BJ (cell line): Measurements from ENCODE around the gene TMEM161A. TPM values are rescaled to one million over a fixed set of nuclear protein-coding genes. Genes with fewer than 3 reads are reported as not detected.

ENCODE experiments used
- CTCF ChIA-PET: fragments of 350-600 bp; formaldehyde crosslinking; extraction: SDS; loops from one replicate; lab custom pipeline; 2021; ENCODE audit warnings: antibody characterized with exemption, inconsistent platforms; lab: Yijun Ruan, JAX
- POLR2A ChIA-PET: fragments of 300-600 bp; sonication (Branson Sonifier 250); formaldehyde crosslinking; extraction: SDS; loops from one replicate; lab custom pipeline; 2021; ENCODE audit warnings: antibody characterized with exemption; lab: Charles Lee
- DNase-seq: peaks from one replicate; pipeline ENCODE4 v3.0.0-alpha.2; 2011; ENCODE audit warnings: low read depth
- H3K27me3 ChIP-seq: 2 replicates; pipeline ENCODE4 v1.6.0; 2011; ENCODE audit warnings: low read length; ENCODE audit not compliant: control insufficient read depth, insufficient read depth
- H3K36me3 ChIP-seq: 2 replicates; pipeline ENCODE4 v1.5.1; 2011; ENCODE audit warnings: low read length; ENCODE audit not compliant: control insufficient read depth, insufficient read depth
- H3K4me3 ChIP-seq: 2 replicates; pipeline ENCODE4 v1.5.1; 2011; ENCODE audit warnings: low read depth, mild to moderate bottlenecking, control low read depth, low read length
- CTCF ChIP-seq: IDR thresholded peaks from 2 replicates; pipeline ENCODE4 v1.5.1; 2011; ENCODE audit warnings: low read depth, mild to moderate bottlenecking, control low read depth, inconsistent platforms, low read length, moderate library complexity; ENCODE audit not compliant: insufficient read depth
- polyA plus RNA-seq: library from polyadenylated mRNA; depleted of rRNA; stranded (reverse); fragments of >200 nt; gene quantifications from 2 replicates; pipeline ENCODE4 v1.2.3, GENCODE V29; 2011; rRNA removed

Gene TMEM161A
- polyA plus RNA-seq, 1 experiment, result 40.1 TPM

GRCh38 chr19:19076476-19076875 lies 61.8 kb downstream of the TMEM161A start:
- no peak for DNase-seq
- H3K27me3 ChIP-seq, result no peaks in the 10 kb centered on the region
- peaks cover 3% of the 10 kb centered on the region for H3K36me3 ChIP-seq
- ChIA-PET POLR2A (no interaction called here), CTCF (no interaction called here)
- no peak overlapping the region for H3K4me3 ChIP-seq
- no peak for TF ChIP-seq CTCF

- CTCF ChIA-PET, result no interaction called here
Measured at GRCh38 chr19:19075126-19075525, 63.2 kb downstream of the TMEM161A start.

GRCh38 chr19:19074196-19074882 lies 63.9 kb downstream of the TMEM161A start:
- Histone ChIP-seq H3K27me3 (no peaks in the 10 kb centered on the region), H3K36me3 (peaks cover 3% of the 10 kb centered on the region), H3K4me3 (no peak overlapping the region)
- no peak for DNase-seq
- CTCF ChIA-PET, result interaction anchor here (1.5 kb wide), 1 partner anchor 22 kb away, joined by 3 read pairs; no protein-coding TSS in a partner anchor
- no peak for TF ChIP-seq CTCF
- POLR2A ChIA-PET, result no interaction called here

More at GRCh38 chr19:19075126-19075525, 63.2 kb downstream of the TMEM161A start:
- POLR2A ChIA-PET, result no interaction called here
- TF ChIP-seq CTCF, result no peak
- Histone ChIP-seq H3K27me3 (no peaks in the 10 kb centered on the region), H3K4me3 (no peak overlapping the region), H3K36me3 (peaks cover 3% of the 10 kb centered on the region)
- no peak for DNase-seq

GRCh38 chr19:19071897-19072296 lies 66.4 kb downstream of the TMEM161A start:
- H3K4me3 ChIP-seq, result no peak overlapping the region
- POLR2A ChIA-PET, result interaction anchor here (0.6 kb wide), 1 partner anchor 23 kb away, joined by 7 read pairs; no protein-coding TSS in a partner anchor
- no peak for DNase-seq
- CTCF ChIA-PET, result no interaction called here
- TF ChIP-seq CTCF, result no peak
- no peaks in the 10 kb centered on the region for H3K27me3 ChIP-seq
- H3K36me3 ChIP-seq, result peaks cover 3% of the 10 kb centered on the region

Other genes with a start within 250 kb of the TMEM161A start
- gene CERS1, start 242.3 kb downstream of the TMEM161A start, polyA plus RNA-seq, result 0.39 and 0.83 TPM in 2 replicates
- 161 and 309 TPM in 2 replicates for gene COPE, start 219.1 kb downstream of the TMEM161A start, polyA plus RNA-seq
- gene DDX49, start 218.8 kb downstream of the TMEM161A start, polyA plus RNA-seq, result 45.0 and 70.0 TPM in 2 replicates
- 44.7 and 55.3 TPM in 2 replicates for gene HOMER3, start 197.3 kb downstream of the TMEM161A start, polyA plus RNA-seq
- 33.0 and 37.4 TPM in 2 replicates for gene SUGP2, start 105.0 kb downstream of the TMEM161A start, polyA plus RNA-seq
- 20.7 and 31.5 TPM in 2 replicates for gene ARMC6, start 104.9 kb downstream of the TMEM161A start, polyA plus RNA-seq
- 3.8 and 5.8 TPM in 2 replicates for gene SLC25A42, start 74.5 kb downstream of the TMEM161A start, polyA plus RNA-seq
- 0.10 and 0.39 TPM in 2 replicates for gene MEF2B, start 31.8 kb upstream of the TMEM161A start, polyA plus RNA-seq
- 23.2 and 27.5 TPM in 2 replicates for gene BORCS8, start 53.7 kb upstream of the TMEM161A start, polyA plus RNA-seq
- gene RFXANK, start 53.8 kb upstream of the TMEM161A start, polyA plus RNA-seq, result 61.6 and 72.5 TPM in 2 replicates
- 10.0 and 12.1 TPM in 2 replicates for gene NR2C2AP, start 64.9 kb upstream of the TMEM161A start, polyA plus RNA-seq
- gene NCAN, start 73.5 kb upstream of the TMEM161A start, polyA plus RNA-seq, result not detected in 2 replicates
- 3.1 and 5.6 TPM in 2 replicates for gene TM6SF2, start 134.8 kb upstream of the TMEM161A start, polyA plus RNA-seq
- gene SUGP1, start 182.0 kb upstream of the TMEM161A start, polyA plus RNA-seq, result 28.9 and 34.1 TPM in 2 replicates
- 16.0 and 25.9 TPM in 2 replicates for gene MAU2, start 182.4 kb upstream of the TMEM161A start, polyA plus RNA-seq